ENCODE data around the gene KIAA0040. TPM values are rescaled to one million over a fixed set of nuclear protein-coding genes. Genes with fewer than 3 reads are reported as not detected.

The KIAA0040 gene
- total and polyA plus RNA-seq, 10 of the 15 experiments (the other 5 are each of a cell fraction or from before 2014, with no cell fraction given): 7.6 to 47.7 (median 23.5) TPM

- POLR2A ChIA-PET: no interaction called here
- SMC1A ChIA-PET (ENCODE audit: uncharacterized antibody, unreplicated experiment): interaction anchor here (0.7 kb wide), 1 partner anchor 90 kb away, joined by 4 read pairs; no protein-coding TSS in a partner anchor
- no peak overlapping the region for H3K9ac ChIP-seq (ENCODE audit: control insufficient read depth, insufficient read depth, low read length)
- no TSS peak for BruUV-seq (replicated peaks)
- CTCF ChIA-PET: interaction anchor here (1.5 kb wide), 1 partner anchor 89 kb away, joined by 8 read pairs; no protein-coding TSS in a partner anchor
- 50% methylated on average over 13 of the region's 13 CpGs for WGBS (ENCODE audit: insufficient coverage, insufficient replicate concordance, low lambda C conversion rate, missing lambda C conversion rate)
- FAIRE-seq: peak; percentile 73
- no peaks in the 10 kb centered on the region; the same call in 2 of the 3 replicates for H3K9me3 ChIP-seq (replicated peaks; ENCODE audit: control insufficient read depth, insufficient read depth, low read length)
- H3K27ac ChIP-seq (ENCODE audit: control insufficient read depth, insufficient read depth): no peak overlapping the region
- no peak overlapping the region for H2AFZ ChIP-seq (ENCODE audit: control insufficient read depth, low read depth, low read length)
- H3K36me3 ChIP-seq (ENCODE audit: control insufficient read depth in 2 of 2, insufficient read depth in 2 of 2, low read length in 1 of 2): no peaks in the 10 kb centered on the region
- RAD21 ChIA-PET (ENCODE audit: unreplicated experiment): no interaction called here
- in situ Hi-C loops (cut with MboI) (no loop called here), intact Hi-C loops (cut with micrococcal nuclease; ENCODE audit: unreplicated experiment) (no loop called here)
- no peaks in the 10 kb centered on the region for H3K27me3 ChIP-seq (replicated peaks in 1 of 2; ENCODE audit: control insufficient read depth in 2 of 2, insufficient read depth in 2 of 2, low read length in 1 of 2)
- peak; percentile 81 for ATAC-seq
- no peaks in the 10 kb centered on the region for H3K79me2 ChIP-seq (ENCODE audit: control insufficient read depth, insufficient read depth, low read length)
- H3K4me1 ChIP-seq (ENCODE audit: control insufficient read depth, insufficient read depth, low read length): no peaks in the 10 kb centered on the region; the same call in 1 of the 2 replicates
- H3K4me2 ChIP-seq (ENCODE audit: control insufficient read depth, insufficient read depth): no peak overlapping the region
- TF ChIP-seq RUNX3 (IDR thresholded peaks at IDR 0.05; ENCODE audit: low read length) (peak; percentile 60), TCF7 (IDR thresholded peaks at IDR 0.05; ENCODE audit: borderline replicate concordance) (0 out of 2 replicates have a peak, but pooled peaks have one; percentile 49), RBBP5 (conservative IDR thresholded peaks at IDR 0.05) (no peak), POLR2AphosphoS5 (IDR thresholded peaks at IDR 0.05; ENCODE audit: low read length) (no peak)
- DNase-seq (ENCODE audit: low read depth, low spot score): no peak
- H3K4me3 ChIP-seq: no peak overlapping the region
- H4K20me1 ChIP-seq (ENCODE audit: control insufficient read depth, insufficient read depth): no peaks in the 10 kb centered on the region
These were observed 73.9 kb downstream of the KIAA0040 start for GRCh38 chr1:175118375-175119367.

- RAD21 ChIA-PET (ENCODE audit: unreplicated experiment): interaction anchor here (0.9 kb wide), 1 partner anchor 8 kb away, joined by 3 read pairs; no protein-coding TSS in a partner anchor
- H3K4me3 ChIP-seq: no peak overlapping the region
- no peak overlapping the region for H3K4me2 ChIP-seq (ENCODE audit: control insufficient read depth, insufficient read depth)
- SMC1A ChIA-PET (ENCODE audit: uncharacterized antibody, unreplicated experiment): interaction anchor here (0.7 to 1.1 kb wide), 2 partner anchors 34 to 86 kb away, joined by 3 to 5 read pairs; no protein-coding TSS in a partner anchor
- BruUV-seq (replicated peaks): no TSS peak
- POLR2A ChIA-PET: no interaction called here
- intact Hi-C loops (cut with micrococcal nuclease; ENCODE audit: unreplicated experiment) (no loop called here), in situ Hi-C loops (cut with MboI) (no loop called here)
- H2AFZ ChIP-seq (ENCODE audit: control insufficient read depth, low read depth, low read length): no peak overlapping the region
- H4K20me1 ChIP-seq (ENCODE audit: control insufficient read depth, insufficient read depth): no peaks in the 10 kb centered on the region
- H3K36me3 ChIP-seq (ENCODE audit: control insufficient read depth in 2 of 2, insufficient read depth in 2 of 2, low read length in 1 of 2): no peaks in the 10 kb centered on the region
- FAIRE-seq (no peak), DNase-seq (ENCODE audit: low read depth, low spot score) (no peak), ATAC-seq (no peak)
- H3K27ac ChIP-seq (ENCODE audit: control insufficient read depth, insufficient read depth): no peak overlapping the region
- no peaks in the 10 kb centered on the region for H3K79me2 ChIP-seq (ENCODE audit: control insufficient read depth, insufficient read depth, low read length)
- no peaks in the 10 kb centered on the region; the same call in 2 of the 3 replicates for H3K9me3 ChIP-seq (replicated peaks; ENCODE audit: control insufficient read depth, insufficient read depth, low read length)
- TF ChIP-seq CEBPB (IDR thresholded peaks at IDR 0.05; ENCODE audit: borderline replicate concordance in 1 of 2, low read depth in 2 of 2, low read length in 2 of 2) (no peak), POLR2AphosphoS5 (IDR thresholded peaks at IDR 0.05; ENCODE audit: low read length) (no peak), EZH2 (IDR thresholded peaks at IDR 0.05; ENCODE audit: borderline replicate concordance, control insufficient read depth, low read depth, low read length) (no peak), FOXK2 (IDR thresholded peaks at IDR 0.05) (no peak), KAT2A (conservative IDR thresholded peaks at IDR 0.05; ENCODE audit: control insufficient read depth, low read depth, low read length) (no peak), ELK1 (IDR thresholded peaks at IDR 0.05; ENCODE audit: low read depth, low read length) (no peak), BCL11A (IDR thresholded peaks at IDR 0.05; ENCODE audit: low read depth, low read length) (no peak), ZBTB33 (IDR thresholded peaks at IDR 0.05) (no peak), BRCA1 (IDR thresholded peaks at IDR 0.05; ENCODE audit: low read depth, low read length) (no peak), ZNF622 (IDR thresholded peaks at IDR 0.05) (no peak), EED (IDR thresholded peaks at IDR 0.05; ENCODE audit: low read depth) (no peak)
- 66% methylated on average over 11 of the region's 11 CpGs for WGBS (ENCODE audit: insufficient coverage, insufficient replicate concordance, low lambda C conversion rate, missing lambda C conversion rate)
- H3K9ac ChIP-seq (ENCODE audit: control insufficient read depth, insufficient read depth, low read length): no peak overlapping the region
- H3K4me1 ChIP-seq (ENCODE audit: control insufficient read depth, insufficient read depth, low read length): no peaks in the 10 kb centered on the region; the same call in 1 of the 2 replicates
- CTCF ChIA-PET: interaction anchor here (0.8 to 7.4 kb wide), 5 partner anchors 8 to 87 kb away, joined by 3 to 53 read pairs (median 9); no protein-coding TSS in a partner anchor
- no peaks in the 10 kb centered on the region for H3K27me3 ChIP-seq (replicated peaks in 1 of 2; ENCODE audit: control insufficient read depth in 2 of 2, insufficient read depth in 2 of 2, low read length in 1 of 2)
These were observed 75.7 kb downstream of the KIAA0040 start for GRCh38 chr1:175116903-175117302.
